Mammary epithelial cell (primary cell): ENCODE measurements around the gene TNPO2.

Experiments
- EZH2 ChIP-seq: IDR thresholded peaks from 2 replicates; pipeline ENCODE4 v1.6.1; 2012; ENCODE audit warnings: low read length, inconsistent platforms, borderline replicate concordance
- TF ChIP-seq, protein P1 (sequence below), 2 donors: IDR thresholded peaks in 1 of 2; conservative IDR thresholded peaks in 1 of 2; 2 replicates each; pipeline ENCODE4 v1.5.1; 2011 to 2012; ENCODE audit warnings: inconsistent platforms in 2 of 2, low read length in 2 of 2, mild to moderate bottlenecking in 2 of 2, control low read depth in 1 of 2, low read depth in 1 of 2; ENCODE audit not compliant: insufficient read depth in 1 of 2; ENCODE audit errors: extremely low read depth in 1 of 2

GRCh38 chr19:12726988-12727316 is 3.2 kb upstream of the TNPO2 start:
- TF ChIP-seq, protein P1, sequence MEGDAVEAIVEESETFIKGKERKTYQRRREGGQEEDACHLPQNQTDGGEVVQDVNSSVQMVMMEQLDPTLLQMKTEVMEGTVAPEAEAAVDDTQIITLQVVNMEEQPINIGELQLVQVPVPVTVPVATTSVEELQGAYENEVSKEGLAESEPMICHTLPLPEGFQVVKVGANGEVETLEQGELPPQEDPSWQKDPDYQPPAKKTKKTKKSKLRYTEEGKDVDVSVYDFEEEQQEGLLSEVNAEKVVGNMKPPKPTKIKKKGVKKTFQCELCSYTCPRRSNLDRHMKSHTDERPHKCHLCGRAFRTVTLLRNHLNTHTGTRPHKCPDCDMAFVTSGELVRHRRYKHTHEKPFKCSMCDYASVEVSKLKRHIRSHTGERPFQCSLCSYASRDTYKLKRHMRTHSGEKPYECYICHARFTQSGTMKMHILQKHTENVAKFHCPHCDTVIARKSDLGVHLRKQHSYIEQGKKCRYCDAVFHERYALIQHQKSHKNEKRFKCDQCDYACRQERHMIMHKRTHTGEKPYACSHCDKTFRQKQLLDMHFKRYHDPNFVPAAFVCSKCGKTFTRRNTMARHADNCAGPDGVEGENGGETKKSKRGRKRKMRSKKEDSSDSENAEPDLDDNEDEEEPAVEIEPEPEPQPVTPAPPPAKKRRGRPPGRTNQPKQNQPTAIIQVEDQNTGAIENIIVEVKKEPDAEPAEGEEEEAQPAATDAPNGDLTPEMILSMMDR (conservative IDR thresholded peaks at IDR 0.05 in 1 of 2, IDR thresholded peaks at IDR 0.05 in 1 of 2; ENCODE audit: extremely low read depth in 1 of 2, insufficient read depth in 1 of 2, low read depth in 1 of 2, low read length in 2 of 2), result no peak
- no peak for TF ChIP-seq EZH2
